HG03442 (cell line): ENCODE measurements around the gene SP3.

Experiments used
- ATAC-seq: cut with Tn5 transposase; IDR thresholded peaks from one replicate; pipeline ENCODE4 v1.9.1; 2021; ENCODE audit warnings: mild to moderate bottlenecking, moderate library complexity; ENCODE audit not compliant: unreplicated experiment

SP3 gene

DNA sequence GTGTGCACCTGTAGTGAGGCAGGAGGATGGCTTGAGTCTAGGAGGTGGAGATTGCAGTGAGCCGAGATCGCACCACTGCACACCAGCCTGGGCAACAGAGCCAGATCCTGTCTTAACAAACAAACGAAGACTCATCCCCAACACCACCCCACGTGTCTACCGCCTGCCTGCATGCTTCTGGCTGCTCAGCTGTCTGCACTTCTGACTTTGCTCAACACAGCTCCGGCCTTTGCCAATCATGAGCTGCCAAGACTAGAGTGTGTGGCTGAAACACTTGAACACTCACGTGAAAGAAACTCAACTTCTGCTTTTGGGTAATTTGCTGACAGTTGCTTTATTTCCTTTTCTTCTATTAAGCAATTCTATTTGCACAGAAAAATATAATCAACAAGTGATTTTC, 32.1 kb upstream of the SP3 start:
- peak; percentile 83 for ATAC-seq

DNA sequence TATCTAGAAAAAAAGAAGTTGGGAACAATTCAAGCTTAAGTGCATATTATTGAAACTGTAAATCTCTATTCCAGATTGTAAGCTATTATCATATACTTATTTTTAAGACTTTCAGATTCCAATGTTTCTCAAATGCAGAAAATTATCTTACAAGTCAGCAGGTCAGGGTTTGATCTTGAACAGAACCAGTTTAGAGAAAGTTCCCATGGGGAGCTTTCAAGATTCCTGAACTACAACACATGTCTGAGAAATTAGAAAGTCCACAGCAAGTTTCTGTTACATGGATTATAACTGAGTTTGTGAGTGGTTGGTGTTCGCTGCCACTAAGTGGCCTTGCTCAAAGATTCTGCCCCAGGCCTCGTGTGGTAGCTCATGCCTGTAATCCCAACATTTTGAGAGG, 31.6 kb upstream of the SP3 start:
- no peak for ATAC-seq

DNA sequence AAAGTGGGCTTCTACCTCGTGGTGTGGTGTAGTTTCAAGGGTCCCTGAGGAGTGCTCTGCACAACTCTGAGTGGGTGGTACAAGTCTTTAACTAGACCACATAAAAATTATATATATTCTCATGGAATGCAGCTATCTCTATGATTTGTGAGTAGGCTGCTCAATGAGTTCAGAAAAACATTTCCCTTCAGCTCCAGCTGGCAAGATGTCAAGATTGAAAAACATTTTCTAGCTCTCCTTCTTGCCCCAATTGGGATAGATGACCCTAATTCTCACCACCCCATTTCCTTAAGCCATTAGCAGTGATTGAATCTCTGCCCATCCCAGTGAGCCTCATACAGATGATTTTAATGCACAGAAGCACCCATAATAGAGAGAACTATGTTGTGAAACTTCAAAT, 28.3 kb upstream of the SP3 start:
- ATAC-seq, result no peak

DNA sequence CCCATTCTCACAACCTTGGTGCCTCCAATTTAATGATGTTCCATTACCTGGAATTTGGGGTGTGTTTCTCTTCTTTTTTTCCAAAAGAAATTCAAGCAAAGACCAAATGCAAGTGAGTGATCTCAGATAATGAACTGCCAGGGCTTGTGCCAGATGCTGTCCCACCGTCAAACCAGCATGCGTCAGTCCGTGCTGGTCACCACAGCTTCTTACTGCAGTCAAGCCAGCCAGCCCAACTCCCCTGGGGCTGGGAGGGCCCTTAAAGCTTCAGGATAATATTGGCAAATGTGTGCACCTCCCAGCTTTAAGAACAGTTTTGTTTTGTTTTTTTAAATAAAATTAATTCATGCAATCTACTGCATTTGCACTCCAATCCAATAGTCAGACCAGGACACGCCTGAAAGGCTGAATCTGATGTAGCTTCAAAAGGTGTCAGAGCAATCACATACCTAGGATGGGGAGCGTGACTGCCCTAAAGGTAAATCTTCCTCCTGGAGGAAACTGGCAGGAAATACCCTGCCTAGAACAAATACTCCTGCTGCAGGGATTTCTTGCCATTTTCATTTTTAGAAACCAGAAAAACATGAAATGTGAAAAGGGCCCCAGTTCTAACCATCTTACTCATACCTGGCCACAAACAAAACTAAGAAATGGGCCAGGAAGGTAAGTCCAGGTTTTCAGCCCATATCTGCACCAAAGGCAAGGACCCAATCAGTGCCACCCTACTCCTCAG, 26.8 kb upstream of the SP3 start:
- no peak for ATAC-seq

DNA sequence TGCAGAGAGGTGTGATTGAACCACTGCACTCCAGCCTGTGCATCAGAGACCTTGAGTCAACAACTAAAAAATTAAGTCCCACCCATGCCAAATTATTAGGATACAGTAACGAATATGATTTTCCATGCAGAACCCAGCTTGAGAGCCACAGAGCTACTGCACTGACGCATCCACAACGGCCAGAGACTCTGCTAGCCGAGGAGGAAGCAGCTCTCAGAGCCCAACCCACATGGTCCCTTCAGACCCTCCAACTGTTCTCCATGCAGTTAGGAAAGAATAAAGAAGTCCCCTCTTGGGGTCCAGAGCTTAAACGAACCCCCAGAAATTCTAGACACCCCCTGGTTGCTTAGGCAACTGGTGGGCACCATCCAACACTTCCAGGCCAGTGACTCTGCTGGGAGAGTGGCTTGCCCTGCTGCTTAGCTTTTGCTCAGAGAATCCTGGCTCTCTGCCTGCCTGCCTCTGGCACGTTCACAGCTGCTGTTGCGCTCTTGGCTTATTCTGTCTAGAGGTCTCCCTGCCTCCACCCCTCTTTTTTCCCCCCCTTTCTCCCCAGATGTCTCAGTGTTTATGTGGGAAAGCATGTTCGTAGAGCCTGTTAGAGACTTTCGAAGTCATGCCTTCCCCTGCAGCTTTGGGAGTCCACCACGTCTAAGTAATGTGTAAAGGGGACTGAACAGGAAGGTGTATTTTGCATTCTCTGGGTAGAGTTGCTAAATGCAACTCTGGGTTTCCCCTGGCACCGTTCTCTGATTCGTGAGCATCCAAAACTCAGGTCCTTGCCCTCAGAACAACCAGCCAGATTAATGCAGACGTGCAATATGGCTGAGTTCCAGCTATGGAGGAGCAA, 26.0 kb upstream of the SP3 start:
- peak; percentile 73 for ATAC-seq

DNA sequence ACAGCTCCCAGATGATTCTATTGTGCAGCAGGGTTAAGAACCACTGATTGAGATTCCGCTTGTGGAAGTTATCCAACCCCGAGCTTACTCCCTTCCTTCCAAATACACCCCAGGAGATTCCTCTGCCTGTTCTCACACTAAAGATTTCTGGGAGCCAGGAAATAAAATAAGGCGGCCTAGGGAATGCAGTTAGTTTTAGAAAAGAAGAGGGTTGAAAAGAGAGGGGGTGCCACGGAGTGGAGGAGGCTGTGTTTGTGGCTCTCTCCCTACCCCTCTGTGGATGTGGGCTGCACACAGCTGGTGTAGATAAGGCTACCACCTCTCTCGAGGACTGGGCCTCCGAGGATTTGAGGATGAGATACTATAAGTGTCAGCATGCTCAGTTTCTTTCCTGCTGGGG, 25.1 kb upstream of the SP3 start:
- no peak for ATAC-seq

DNA sequence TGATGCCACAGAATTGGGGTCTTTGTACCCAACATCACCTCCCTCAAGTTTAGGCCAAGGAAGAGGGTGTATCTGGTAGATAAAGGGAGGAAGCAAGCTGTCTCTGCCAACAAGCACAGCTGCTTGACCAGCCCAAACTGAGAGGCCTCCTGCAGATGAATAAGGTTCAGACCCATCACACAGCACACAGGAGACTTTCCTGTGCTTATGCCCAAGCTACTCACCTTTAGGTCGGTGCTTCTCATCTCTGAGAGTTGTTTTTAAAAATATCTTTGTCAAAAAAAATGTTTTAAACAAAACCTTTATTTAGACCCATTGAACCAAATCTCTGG, 24.7 kb upstream of the SP3 start:
- ATAC-seq, result no peak

DNA sequence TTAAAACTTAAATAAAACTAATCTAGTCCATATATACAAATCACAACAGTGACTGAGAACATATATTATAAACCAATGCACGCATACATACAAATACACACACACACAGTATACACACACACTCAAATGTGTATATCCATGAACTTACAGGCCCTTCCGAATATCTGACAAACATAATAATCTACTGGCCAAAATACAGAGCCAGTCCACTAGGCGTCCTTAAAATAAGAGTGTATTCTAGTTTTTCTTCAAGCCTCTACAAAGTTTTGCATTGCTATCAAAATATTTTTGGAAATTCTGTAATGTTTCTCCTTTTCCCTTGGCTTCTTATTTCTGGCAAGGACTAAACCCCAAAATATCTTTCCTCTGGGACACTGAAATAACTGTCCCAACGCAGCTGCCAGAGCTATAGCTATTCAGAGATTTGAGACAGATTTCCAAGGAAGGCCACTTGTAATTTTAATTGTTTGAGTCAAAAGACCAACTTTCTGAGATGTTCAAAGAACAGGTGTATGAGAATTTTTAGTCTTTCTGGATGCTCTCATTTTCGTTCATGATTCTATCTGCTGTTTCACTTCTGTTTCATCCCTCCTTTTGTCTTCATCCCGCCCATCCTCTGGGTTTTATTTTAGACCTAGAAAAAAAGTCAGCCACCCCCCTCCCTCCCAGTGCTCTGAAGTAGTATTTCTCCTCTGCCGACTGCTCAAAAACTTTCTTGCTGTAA, 24.1 kb upstream of the SP3 start:
- no peak for ATAC-seq

DNA sequence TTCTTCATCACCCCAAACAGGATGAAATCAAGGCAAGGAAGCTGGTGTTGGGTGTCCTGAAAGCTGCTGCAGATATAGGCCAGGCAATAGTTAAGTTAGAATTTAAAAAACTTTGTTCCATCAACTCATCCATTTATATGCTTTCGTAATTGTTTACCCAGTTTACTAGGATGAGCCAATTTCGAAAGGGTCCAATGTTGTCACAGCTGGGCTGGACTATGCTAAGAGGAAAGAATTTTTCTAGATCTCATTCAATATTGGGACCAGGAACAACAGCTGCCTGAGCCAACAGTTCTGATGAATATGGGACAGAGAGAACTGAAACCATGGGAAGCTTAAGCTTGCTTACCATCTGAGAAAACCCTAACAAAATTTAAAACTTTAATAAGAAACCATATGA, 21.6 kb upstream of the SP3 start:
- no peak for ATAC-seq

DNA sequence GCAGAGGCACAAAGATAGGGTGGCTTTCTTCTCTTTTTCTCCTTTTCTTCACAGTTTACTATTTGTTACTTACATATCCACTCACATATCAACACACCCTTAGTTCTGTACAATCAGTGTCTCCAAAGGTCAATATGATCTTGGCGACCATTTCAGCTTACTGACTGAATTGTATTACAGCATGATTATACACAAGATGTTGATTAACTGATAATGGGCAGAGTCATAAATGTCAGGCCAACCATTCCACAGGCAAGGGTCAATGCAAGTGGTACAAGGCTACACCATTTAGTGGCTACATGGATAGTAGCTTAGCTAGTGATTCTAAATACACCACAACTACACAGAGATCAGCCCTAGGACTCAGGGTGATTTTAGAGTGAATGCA, 20.4 kb upstream of the SP3 start:
- no peak for ATAC-seq

DNA sequence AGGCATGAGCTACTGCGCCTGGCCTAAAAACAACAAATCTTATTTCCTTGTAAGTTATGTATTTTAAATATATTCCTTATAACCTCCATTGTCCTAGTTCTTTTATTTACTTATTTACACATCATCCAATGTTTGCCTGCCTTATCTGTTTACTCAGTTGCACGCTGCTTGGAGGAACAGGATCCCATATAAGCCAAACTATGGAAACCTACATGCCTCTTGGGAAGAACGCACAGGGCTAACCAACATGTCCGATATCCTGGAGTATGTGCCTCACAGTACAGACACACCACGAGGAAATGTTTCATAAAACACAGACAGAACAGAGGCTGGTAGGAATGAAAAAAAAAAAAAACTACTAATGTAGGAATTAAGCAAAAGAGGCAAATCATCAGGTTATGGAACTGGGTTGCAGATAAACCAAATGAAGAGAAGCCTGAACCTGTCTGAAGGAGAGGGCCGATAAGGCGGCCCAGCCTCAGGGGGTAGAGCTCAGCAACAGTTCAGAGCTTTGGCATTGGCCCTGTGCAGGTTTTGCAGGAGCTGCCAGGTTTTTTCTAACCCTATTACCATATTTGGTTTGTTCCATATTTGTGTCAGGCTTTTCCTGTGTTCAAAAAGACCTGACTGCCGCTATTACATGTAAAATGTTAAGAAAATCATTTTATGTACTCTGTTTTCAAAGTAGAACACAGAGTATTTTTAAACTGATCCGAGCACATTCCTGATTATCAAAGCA, 19.9 kb upstream of the SP3 start:
- ATAC-seq, result no peak

DNA sequence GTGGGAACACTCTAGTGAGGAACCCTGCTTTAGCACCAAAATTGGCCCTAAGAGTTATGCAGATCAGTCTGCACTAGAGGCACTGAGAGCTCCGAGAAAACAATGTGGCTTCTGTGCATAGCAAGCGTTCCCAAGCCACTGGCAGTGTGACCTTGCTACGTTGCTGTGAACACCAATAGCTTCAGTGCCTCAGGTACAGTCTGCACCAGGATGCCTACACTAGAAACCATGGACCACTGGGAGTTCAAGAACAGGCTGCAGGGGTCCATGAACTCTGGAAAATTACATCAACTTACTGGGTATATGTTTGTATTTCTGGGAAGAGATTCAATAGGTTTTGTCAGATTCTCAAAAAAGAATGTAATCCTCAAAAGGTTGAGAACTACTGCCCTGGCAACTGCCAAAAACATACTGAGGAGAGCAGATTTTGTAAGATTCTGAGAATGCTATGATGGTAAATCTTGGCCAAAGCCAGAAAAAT, 18.3 kb upstream of the SP3 start:
- ATAC-seq, result no peak

DNA sequence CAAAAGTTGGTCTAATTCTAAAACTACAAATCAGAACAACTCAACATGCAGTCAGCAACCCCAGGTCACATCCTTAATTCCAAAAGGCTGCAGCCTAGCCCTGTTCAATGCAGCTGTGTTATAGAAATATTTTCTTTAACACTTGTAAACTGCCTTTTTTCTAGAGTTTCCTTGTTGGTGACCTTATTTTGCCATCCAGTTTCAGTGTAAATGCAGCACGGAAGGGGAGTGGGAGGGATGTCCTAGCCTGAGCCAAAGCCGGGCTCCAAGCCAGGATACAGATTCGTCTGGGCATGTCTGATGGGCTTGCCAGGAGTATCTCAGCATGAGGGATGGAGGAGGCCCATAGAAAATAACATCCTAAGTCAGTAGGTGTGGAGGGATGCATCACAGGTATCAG, 17.7 kb upstream of the SP3 start:
- no peak for ATAC-seq

DNA sequence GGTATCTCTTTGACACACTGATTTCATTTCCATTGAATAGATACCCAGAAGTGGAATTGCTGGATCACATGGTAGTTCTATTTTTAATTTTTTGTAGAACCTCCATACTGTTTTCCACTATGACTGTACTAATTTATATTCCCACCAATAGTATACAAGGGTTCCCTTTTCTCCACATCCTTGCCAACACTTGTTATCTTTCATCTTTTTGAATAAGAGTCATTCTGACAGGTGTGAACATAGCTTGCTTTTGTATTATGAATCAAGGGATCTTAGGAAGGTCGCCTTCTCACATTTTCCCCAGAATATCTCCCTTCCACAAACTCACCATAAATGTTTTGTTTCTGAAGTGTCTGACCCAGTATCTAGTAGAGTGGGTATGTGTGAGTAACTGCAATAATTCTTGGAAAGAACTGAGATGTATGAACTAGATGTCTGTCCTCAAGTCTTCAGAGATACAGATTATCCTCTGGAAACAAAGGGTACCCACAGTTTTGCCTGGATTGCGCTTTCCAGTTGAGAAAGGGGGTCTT, 17.1 kb upstream of the SP3 start:
- ATAC-seq, result no peak

DNA sequence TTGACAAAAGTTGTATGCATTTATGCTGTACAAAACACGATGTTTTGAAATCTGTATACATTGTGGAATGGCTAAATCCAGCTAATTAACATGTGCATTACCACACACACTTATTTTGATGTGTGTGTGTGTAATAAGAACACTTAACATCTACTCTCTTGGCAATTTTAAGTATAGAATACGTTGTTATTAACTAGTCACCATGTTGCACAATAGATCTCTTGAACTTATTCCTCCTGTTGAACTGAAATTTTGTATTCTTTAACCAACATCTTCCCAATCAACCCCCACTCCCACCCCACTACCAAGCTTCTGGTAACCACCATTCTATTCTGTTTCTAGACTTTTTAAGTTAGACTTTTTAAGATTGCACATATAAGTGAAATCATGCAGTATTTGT, 16.3 kb upstream of the SP3 start:
- no peak for ATAC-seq

DNA sequence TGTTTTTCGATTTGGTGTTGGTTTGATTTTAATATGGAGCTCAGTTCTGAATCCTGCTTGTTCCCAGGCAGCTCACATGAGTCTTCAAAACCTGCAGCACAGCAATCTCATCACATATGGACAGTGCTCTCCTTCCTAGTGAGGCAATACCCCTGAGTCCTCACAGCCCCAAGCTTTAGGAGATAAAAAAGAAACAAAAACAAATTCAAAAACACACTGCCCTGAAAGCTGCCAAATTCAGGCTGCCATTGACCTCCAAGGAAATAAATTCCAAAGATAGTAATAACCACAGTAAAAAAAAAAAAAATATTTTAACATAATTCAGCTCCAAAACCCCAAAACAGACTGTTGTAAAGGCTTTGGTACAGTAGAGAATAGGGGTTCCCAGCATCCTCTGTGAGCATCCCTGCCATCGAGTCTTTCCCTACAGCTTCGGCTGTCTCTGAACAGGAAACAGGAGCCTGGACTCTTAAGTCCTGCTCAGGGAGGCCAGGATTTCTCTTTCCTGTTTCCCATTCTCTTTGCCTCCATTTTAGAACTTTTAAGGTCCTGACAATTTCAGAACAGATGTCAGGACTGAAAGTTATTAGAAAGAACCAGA, 14.7 kb upstream of the SP3 start:
- no peak for ATAC-seq

DNA sequence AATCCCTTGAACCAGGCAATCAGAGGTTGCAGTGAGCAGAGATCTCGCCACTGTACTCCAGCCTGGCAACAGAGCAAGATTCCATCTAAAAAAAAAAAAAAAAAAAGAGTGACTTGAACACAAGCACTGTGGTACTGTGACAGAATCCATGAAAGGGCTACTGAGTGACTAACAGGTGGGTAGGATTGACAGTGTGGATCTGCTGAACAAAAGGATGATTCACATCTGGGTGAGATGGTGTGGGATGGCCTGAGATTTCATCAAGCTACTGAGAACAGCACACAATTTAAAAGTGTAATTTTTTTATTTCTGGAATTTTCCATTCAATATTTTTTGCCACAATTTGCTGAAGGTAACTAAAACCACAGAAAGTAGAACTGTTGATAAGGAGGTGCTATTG, 13.3 kb upstream of the SP3 start:
- ATAC-seq, result no peak

DNA sequence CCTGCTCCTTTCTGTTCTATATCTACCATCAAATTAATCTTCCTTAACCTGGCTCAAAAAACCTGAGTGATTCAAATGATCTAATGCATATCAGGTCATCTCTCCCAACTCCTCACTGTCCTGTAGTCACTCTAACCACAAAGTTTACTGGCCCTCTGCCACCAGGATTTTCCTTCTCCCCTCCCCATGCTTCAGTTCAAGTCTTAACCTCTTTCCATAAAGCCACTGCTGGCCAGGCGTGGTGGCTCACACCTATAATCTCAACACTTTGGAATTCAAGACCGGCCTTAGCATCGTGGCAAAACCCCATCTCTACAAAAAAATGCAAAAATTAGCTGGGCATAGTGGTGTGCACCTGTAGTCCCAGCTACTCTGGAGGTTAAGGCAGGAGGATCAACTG, 7.5 kb upstream of the SP3 start:
- no peak for ATAC-seq

DNA sequence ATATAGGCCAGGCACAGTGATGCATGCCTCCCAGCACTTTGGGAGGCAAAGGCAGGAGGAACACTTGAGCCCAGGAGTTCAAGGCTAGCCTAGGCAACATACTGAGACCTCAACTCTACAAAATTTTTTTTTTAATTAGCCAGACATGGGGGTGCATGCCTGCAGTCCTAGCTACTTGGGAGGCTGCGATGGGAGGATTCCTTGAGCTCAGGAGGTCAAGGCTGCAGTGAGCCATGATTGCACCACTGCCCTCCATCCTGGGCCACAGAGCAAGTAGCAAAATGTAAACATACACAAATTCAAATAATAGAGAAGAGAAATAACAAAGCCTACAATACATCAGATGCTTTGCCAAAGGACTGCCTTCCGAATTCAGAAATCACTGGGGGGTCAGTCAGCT, 7.0 kb upstream of the SP3 start:
- no peak for ATAC-seq

DNA sequence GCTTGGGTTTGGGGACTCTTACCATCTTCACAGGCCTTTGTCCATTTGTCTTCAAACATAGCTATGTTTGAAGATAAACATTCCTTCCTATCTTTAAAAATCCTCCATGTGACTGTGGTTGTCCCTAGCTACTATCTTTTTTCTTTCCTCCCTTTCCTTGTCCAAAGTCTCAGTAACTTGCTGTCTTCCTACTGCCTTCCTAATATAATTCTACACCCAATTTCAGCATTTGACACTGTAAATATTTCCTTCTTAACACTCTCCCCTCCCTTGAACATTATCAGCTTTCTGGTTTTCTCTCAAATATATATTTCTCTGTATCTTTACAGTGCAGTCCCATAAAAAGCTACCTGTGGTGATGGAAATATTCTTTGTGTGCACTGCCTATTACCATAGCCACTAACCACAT, 5.3 kb upstream of the SP3 start:
- no peak for ATAC-seq

DNA sequence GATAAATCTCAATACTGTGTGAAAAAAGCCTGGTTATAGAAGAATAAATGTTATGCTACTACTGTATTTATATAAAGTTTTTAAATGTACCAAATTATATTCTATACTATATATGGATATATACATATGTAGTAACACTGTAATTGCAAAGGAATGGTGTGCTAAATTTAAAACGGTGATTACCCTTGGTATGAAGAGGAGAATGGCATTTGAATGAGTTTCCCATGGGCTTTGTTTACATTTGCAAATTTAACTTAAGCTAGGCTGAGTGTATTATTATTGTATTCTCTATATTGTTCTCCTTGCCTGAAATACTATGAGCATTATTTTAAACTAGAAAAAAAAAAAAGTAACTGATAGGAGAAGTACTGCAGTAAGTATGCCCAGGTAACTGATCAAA, 4.7 kb upstream of the SP3 start:
- ATAC-seq, result no peak
